Measurements from ENCODE around the gene SLC9A9.
"Not testable (repeated sequence)": the region's sequence is repeated elsewhere in the genome, so short reads cannot be mapped to it uniquely, and the experiment has no call there.

- TF ChIP-seq CTCF, EZH2, EZH2phosphoT487 (IDR thresholded peaks at IDR 0.05): not testable (repeated sequence)
Observed at GRCh38 chr3:143805476-143805875, 42.8 kb downstream of the SLC9A9 start.

All from neural progenitor cell (in vitro differentiated cells).